Subcutaneous abdominal adipose tissue (tissue), 5 donors: ENCODE measurements around the gene RAI14.
"Not testable (repeated sequence)": the region's sequence is repeated elsewhere in the genome, so short reads cannot be mapped to it uniquely, and the experiment has no call there.

ENCODE experiments used
- H3K27ac ChIP-seq: one replicate; pipeline ENCODE4 v1.7.0; 2013; ENCODE audit warnings: low read depth, mild to moderate bottlenecking, inconsistent platforms, low read length, moderate library complexity
- H3K27me3 ChIP-seq, 5 donors: one replicate each; pipeline ENCODE4 v1.7.0; 2013; ENCODE audit warnings: low read length in 5 of 5, inconsistent platforms in 1 of 5; ENCODE audit not compliant: control insufficient read depth in 5 of 5, insufficient read depth in 4 of 5
- H3K36me3 ChIP-seq, 5 donors: one replicate each; pipeline ENCODE4 v1.7.0; 2013; ENCODE audit warnings: low read length in 5 of 5; ENCODE audit not compliant: control insufficient read depth in 5 of 5, insufficient read depth in 5 of 5
- H3K4me1 ChIP-seq, 5 donors: one replicate each; pipeline ENCODE4 v1.7.0; 2013; ENCODE audit warnings: low read length in 5 of 5, mild to moderate bottlenecking in 3 of 5, moderate library complexity in 1 of 5; ENCODE audit not compliant: control insufficient read depth in 5 of 5, insufficient read depth in 5 of 5
- H3K4me3 ChIP-seq, 5 donors: one replicate each; pipeline ENCODE4 v1.7.0; 2013; ENCODE audit warnings: low read length in 5 of 5, low read depth in 1 of 5
- H3K9ac ChIP-seq, 5 donors: one replicate each; pipeline ENCODE4 v1.7.0; 2013; ENCODE audit warnings: low read length in 5 of 5, mild to moderate bottlenecking in 4 of 5, moderate library complexity in 3 of 5
- H3K9me3 ChIP-seq, 5 donors: one replicate each; pipeline ENCODE4 v1.7.0; 2013; ENCODE audit warnings: low read length in 5 of 5; ENCODE audit not compliant: control insufficient read depth in 5 of 5
- donor health status: healthy.
- donor health status: healthy.
- donor health status: healthy.
- donor health status: healthy.
- donor health status: healthy.

RAI14 gene

GRCh38 chr5:34721327-34721726 is 65.2 kb downstream of the RAI14 start:
- Histone ChIP-seq H3K9ac (no peak overlapping the region), H3K36me3 (no peaks in the 10 kb centered on the region), H3K27me3 (no peaks in the 10 kb centered on the region), H3K4me1 (peaks cover 0 to 9% (median 0%) of the 10 kb centered on the region in 5 donors), H3K27ac (no peak overlapping the region), H3K9me3 (no peaks in the 10 kb centered on the region), H3K4me3 (no peak overlapping the region)

- H3K36me3 ChIP-seq: no peaks in the 10 kb centered on the region
- H3K4me1 ChIP-seq: peaks cover 0 to 9% (median 0%) of the 10 kb centered on the region in 5 donors
- no peak overlapping the region for H3K4me3 ChIP-seq
- H3K9ac ChIP-seq: no peak overlapping the region
- H3K27me3 ChIP-seq: no peaks in the 10 kb centered on the region
- H3K9me3 ChIP-seq: no peaks in the 10 kb centered on the region
- no peak overlapping the region for H3K27ac ChIP-seq
Observed at GRCh38 chr5:34722183-34722582, 66.1 kb downstream of the RAI14 start.

- Histone ChIP-seq H3K9me3 (no peaks in the 10 kb centered on the region), H3K9ac (no peak overlapping the region), H3K27me3 (no peaks in the 10 kb centered on the region), H3K27ac (no peak overlapping the region), H3K4me1 (no peaks in the 10 kb centered on the region), H3K4me3 (no peak overlapping the region), H3K36me3 (no peaks in the 10 kb centered on the region)
Observed at GRCh38 chr5:34724741-34725140, 68.6 kb downstream of the RAI14 start.

- H3K9ac ChIP-seq: not testable (repeated sequence)
Observed at GRCh38 chr5:34727166-34727749, 71.1 kb downstream of the RAI14 start.

DNA sequence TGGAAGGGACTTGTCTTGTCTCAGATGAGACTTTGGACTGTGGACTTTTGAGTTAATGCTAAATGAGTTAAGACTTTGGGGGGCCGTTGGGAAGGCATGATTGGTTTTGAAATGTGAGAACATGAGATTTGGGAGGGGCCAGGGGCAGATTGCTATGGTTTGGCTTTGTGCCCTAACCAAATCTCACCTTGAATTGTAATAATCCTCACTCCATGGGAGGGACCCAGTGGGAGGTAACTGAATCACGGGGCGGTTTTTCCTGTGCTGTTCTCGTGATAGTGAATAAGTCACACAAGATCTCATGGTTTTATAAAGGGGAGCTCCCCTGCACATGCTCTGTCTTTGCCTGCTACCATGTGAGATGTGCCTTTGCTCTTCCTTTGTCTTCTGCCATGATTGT is 72.1 kb downstream of the RAI14 start:
- no peaks in the 10 kb centered on the region for H3K36me3 ChIP-seq
- no peak overlapping the region for H3K9ac ChIP-seq
- H3K27ac ChIP-seq: no peak overlapping the region
- no peaks in the 10 kb centered on the region for H3K27me3 ChIP-seq
- H3K9me3 ChIP-seq: no peaks in the 10 kb centered on the region
- H3K4me1 ChIP-seq: no peaks in the 10 kb centered on the region
- H3K4me3 ChIP-seq: no peak overlapping the region

More at GRCh38 chr5:34727166-34727749, 71.1 kb downstream of the RAI14 start:
- not testable (repeated sequence) for H3K4me1 ChIP-seq, H3K9me3 ChIP-seq, H3K36me3 ChIP-seq, H3K4me3 ChIP-seq, H3K27ac ChIP-seq, H3K27me3 ChIP-seq

GRCh38 chr5:34731435-34732232 is 75.5 kb downstream of the RAI14 start:
- H3K27ac ChIP-seq: no peak overlapping the region
- H3K9ac ChIP-seq: no peak overlapping the region
- no peaks in the 10 kb centered on the region for H3K9me3 ChIP-seq
- H3K27me3 ChIP-seq: no peaks in the 10 kb centered on the region
- no peak overlapping the region for H3K4me3 ChIP-seq
- H3K36me3 ChIP-seq: no peaks in the 10 kb centered on the region
- H3K4me1 ChIP-seq: peaks cover 0 to 10% (median 8%) of the 10 kb centered on the region in 5 donors

GRCh38 chr5:34734326-34734725 is 78.2 kb downstream of the RAI14 start:
- no peak overlapping the region for H3K27ac ChIP-seq
- peaks cover 3 to 16% (median 10%) of the 10 kb centered on the region in 5 donors for H3K4me1 ChIP-seq
- no peaks in the 10 kb centered on the region for H3K36me3 ChIP-seq
- H3K4me3 ChIP-seq: no peak overlapping the region
- no peaks in the 10 kb centered on the region for H3K27me3 ChIP-seq
- H3K9ac ChIP-seq: no peak overlapping the region
- H3K9me3 ChIP-seq: no peaks in the 10 kb centered on the region

- Histone ChIP-seq H3K9ac (no peak overlapping the region), H3K4me3 (no peak overlapping the region), H3K4me1 (peaks cover 3 to 20% (median 10%) of the 10 kb centered on the region in 5 donors), H3K27me3 (no peaks in the 10 kb centered on the region), H3K36me3 (no peaks in the 10 kb centered on the region), H3K27ac (no peak overlapping the region), H3K9me3 (no peaks in the 10 kb centered on the region)
Observed at GRCh38 chr5:34735491-34736426, 79.6 kb downstream of the RAI14 start.

DNA sequence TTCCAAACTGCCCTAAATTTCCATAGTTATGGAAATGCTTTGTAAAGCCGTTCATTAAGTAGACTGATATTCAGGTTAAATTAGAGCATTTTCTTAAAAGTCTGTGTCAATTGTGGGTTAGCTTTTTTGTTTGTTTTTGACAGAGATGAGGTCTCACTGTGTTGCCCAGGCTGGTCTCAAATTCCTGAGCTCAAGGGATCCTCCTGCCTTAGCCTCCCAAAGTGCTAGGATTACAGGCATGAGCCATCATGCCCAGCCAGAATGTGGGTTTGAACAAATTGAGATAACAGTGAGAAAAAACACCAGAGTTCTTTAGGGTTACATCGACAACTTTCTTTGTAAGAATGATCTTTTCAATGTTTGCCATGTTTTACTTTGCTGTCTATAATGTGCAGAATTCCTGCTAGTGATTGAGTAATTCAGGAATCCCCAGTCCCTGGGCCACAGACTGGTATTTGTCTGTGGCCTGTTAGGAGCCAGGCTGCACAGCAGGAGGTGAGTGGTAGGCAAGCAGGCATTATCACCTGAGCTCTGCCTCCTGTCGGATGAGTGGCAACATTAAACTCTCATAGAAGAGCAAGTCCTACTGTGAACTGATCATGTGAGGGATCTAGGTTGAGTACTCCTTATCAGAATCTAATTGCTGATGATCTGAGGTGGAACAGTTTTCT is 80.5 kb downstream of the RAI14 start:
- Histone ChIP-seq H3K27ac (no peak overlapping the region), H3K36me3 (no peaks in the 10 kb centered on the region), H3K27me3 (no peaks in the 10 kb centered on the region), H3K4me1 (peaks cover 3 to 27% (median 13%) of the 10 kb centered on the region in 5 donors), H3K4me3 (no peak overlapping the region), H3K9me3 (no peaks in the 10 kb centered on the region), H3K9ac (no peak overlapping the region)
